ENCODE data around the gene YWHAE. TPM values are rescaled to one million over a fixed set of nuclear protein-coding genes. Genes with fewer than 3 reads are reported as not detected.
"Not testable (repeated sequence)": the region's sequence is repeated elsewhere in the genome, so short reads cannot be mapped to it uniquely, and the experiment has no call there.

Gene YWHAE
- total RNA-seq, 2 experiments from 2014 or later, result 116 to 133 TPM

DNA sequence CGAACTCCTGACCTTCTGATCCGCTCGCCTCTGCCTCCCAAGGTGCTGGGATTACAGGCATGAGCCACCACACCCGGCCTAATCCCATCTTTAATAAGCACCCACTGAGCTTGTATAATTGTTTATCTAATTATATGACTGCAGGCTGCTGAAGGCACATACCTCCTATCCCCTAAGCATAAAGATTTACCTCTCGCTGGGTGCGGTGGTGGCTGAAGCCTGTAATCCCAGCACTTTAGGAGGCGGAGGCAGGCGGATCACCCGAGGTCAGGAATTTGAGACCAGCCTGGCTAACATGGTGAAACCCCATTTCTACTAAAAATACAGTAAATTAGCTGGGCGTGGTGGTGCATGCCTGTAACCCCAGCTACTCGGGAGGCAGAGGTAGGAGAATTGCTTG, 20.1 kb upstream of the YWHAE start:
- Mint-ChIP-seq H3K36me3 (ENCODE audit: low read depth) (peaks cover 36% of the 10 kb centered on the region), H3K27me3 (no peaks in the 10 kb centered on the region), H3K4me3 (no peak overlapping the region), H3K9me3 (no peaks in the 10 kb centered on the region), H3K27ac (no peak overlapping the region), H3K4me1 (ENCODE audit: low read depth) (no peaks in the 10 kb centered on the region)
- CTCF ChIA-PET, result no interaction called here
- no peaks in the 10 kb centered on the region for H3K9me3 ChIP-seq (ENCODE audit: control insufficient read depth in 1 of 2, insufficient read depth in 1 of 2, low read length in 2 of 2)
- ATAC-seq (ENCODE audit: poor library complexity), result no peak
- TF ChIP-seq, protein P1, sequence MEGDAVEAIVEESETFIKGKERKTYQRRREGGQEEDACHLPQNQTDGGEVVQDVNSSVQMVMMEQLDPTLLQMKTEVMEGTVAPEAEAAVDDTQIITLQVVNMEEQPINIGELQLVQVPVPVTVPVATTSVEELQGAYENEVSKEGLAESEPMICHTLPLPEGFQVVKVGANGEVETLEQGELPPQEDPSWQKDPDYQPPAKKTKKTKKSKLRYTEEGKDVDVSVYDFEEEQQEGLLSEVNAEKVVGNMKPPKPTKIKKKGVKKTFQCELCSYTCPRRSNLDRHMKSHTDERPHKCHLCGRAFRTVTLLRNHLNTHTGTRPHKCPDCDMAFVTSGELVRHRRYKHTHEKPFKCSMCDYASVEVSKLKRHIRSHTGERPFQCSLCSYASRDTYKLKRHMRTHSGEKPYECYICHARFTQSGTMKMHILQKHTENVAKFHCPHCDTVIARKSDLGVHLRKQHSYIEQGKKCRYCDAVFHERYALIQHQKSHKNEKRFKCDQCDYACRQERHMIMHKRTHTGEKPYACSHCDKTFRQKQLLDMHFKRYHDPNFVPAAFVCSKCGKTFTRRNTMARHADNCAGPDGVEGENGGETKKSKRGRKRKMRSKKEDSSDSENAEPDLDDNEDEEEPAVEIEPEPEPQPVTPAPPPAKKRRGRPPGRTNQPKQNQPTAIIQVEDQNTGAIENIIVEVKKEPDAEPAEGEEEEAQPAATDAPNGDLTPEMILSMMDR (IDR thresholded peaks at IDR 0.05), result no peak
- no peaks in the 10 kb centered on the region for H3K4me1 ChIP-seq (ENCODE audit: insufficient read depth, low read length)
- peaks cover 33% of the 10 kb centered on the region for H3K36me3 ChIP-seq (ENCODE audit: insufficient read depth, low read length)
- H3K27ac ChIP-seq (ENCODE audit: low read depth in 1 of 2, low read length in 2 of 2), result no peak overlapping the region
- POLR2A ChIA-PET, result no interaction called here
- intact Hi-C loops (cut with DNase I, micrococcal nuclease), result no loop called here
- no peak for DNase-seq
- no peaks in the 10 kb centered on the region for H3K27me3 ChIP-seq (ENCODE audit: control insufficient read depth in 1 of 2, insufficient read depth in 2 of 2, low read length in 2 of 2)
- no peak overlapping the region for H3K4me3 ChIP-seq (ENCODE audit: low read length)

DNA sequence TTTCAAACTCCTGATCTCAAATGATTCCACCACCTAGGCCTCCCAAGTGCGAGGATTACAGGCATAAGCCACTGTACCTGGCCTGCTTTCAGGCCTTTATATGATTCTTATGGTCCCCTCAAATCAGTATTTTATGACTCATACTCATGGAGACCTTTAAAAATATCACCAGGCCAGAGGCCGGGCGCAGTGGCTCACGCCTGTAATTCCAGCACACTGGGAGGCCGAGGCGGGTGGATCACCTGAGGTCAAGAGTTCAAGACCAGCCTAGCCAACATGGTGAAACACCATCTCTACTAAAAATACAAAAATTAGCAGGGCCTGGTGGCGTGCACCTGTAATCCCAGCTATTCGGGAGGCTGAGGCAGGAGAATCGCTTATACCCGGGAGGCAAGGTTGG, 18.5 kb upstream of the YWHAE start:
- H3K4me1 ChIP-seq (ENCODE audit: insufficient read depth, low read length); POLR2A ChIA-PET; H3K27ac ChIP-seq (ENCODE audit: low read depth in 1 of 2, low read length in 2 of 2); H3K27me3 ChIP-seq (ENCODE audit: control insufficient read depth in 1 of 2, insufficient read depth in 2 of 2, low read length in 2 of 2); H3K27ac Mint-ChIP-seq; H3K4me3 Mint-ChIP-seq; CTCF ChIA-PET; H3K9me3 Mint-ChIP-seq; H3K4me1 Mint-ChIP-seq (ENCODE audit: low read depth); DNase-seq; H3K4me3 ChIP-seq (ENCODE audit: low read length); ATAC-seq (ENCODE audit: poor library complexity); H3K27me3 Mint-ChIP-seq; H3K9me3 ChIP-seq (ENCODE audit: control insufficient read depth in 1 of 2, insufficient read depth in 1 of 2, low read length in 2 of 2); intact Hi-C loops (cut with DNase I, micrococcal nuclease): not testable (repeated sequence)
- H3K36me3 Mint-ChIP-seq (ENCODE audit: low read depth), result peaks cover 29% of the 10 kb centered on the region
- H3K36me3 ChIP-seq (ENCODE audit: insufficient read depth, low read length), result peaks cover 24% of the 10 kb centered on the region

DNA sequence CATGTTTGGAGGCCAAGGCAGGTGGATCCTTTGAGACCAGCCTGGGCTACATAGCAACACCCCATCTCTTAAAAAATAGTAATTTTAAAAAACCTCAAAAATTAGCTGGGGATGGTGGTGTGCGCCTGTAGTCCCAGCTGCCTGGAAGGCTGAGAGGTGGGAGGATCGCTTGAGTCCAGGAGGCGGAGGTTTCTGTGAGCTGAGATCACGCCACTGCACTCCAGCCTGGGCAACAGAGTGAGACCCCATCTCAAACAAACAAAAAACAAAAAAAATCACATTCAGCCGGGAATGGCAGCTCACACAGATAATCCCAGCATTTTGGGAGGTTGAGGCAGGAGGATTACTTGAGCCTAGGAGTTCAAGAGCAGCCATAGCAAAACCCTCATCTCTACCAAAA, 16.4 kb upstream of the YWHAE start:
- no peak overlapping the region for H3K27ac Mint-ChIP-seq
- POLR2A ChIA-PET, result no interaction called here
- TF ChIP-seq, protein P1 (IDR thresholded peaks at IDR 0.05), result no peak

DNA sequence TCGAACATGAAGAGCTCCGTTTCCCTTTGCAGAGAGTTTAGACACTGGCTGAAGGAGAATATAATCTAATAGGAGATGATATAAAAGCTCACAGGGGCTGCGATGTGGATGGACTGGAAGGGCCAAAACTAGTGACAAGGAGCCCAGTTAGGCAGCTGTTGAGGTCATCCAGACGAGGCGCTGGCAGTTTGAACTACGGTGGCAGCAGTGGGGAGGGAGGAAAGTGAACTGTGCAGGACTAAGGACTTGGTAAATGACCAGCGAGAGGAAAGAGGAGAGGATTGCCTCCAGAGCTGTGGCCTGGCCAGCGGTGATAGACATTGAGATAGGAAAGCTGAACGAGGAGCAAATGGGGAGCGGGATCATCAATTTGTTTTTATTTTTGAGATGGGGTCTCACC, 14.6 kb upstream of the YWHAE start:
- intact Hi-C loops (cut with DNase I, micrococcal nuclease), result no loop called here
- POLR2A ChIA-PET, result interaction anchor here (0.6 kb wide), 1 partner anchor 24 kb away, joined by 4 read pairs; no protein-coding TSS in a partner anchor

More for the DNA sequence above, 16.4 kb upstream of the YWHAE start:
- H3K9me3 Mint-ChIP-seq, result no peaks in the 10 kb centered on the region
- H3K4me3 Mint-ChIP-seq, result no peak overlapping the region
- H3K27ac ChIP-seq (ENCODE audit: low read depth in 1 of 2, low read length in 2 of 2), result no peak overlapping the region
- intact Hi-C loops (cut with DNase I, micrococcal nuclease), result no loop called here
- peaks cover 12% of the 10 kb centered on the region for H3K36me3 ChIP-seq (ENCODE audit: insufficient read depth, low read length)
- CTCF ChIA-PET, result interaction anchor here (0.7 kb wide), 1 partner anchor 55 kb away, joined by 3 read pairs; no protein-coding TSS in a partner anchor
- no peaks in the 10 kb centered on the region for H3K9me3 ChIP-seq (ENCODE audit: control insufficient read depth in 1 of 2, insufficient read depth in 1 of 2, low read length in 2 of 2)
- ATAC-seq (ENCODE audit: poor library complexity), result no peak
- no peak overlapping the region for H3K4me3 ChIP-seq (ENCODE audit: low read length)
- H3K27me3 ChIP-seq (ENCODE audit: control insufficient read depth in 1 of 2, insufficient read depth in 2 of 2, low read length in 2 of 2), result no peaks in the 10 kb centered on the region
- DNase-seq, result no peak
- H3K27me3 Mint-ChIP-seq, result no peaks in the 10 kb centered on the region
- H3K4me1 Mint-ChIP-seq (ENCODE audit: low read depth), result no peaks in the 10 kb centered on the region
- peaks cover 8% of the 10 kb centered on the region for H3K36me3 Mint-ChIP-seq (ENCODE audit: low read depth)
- no peaks in the 10 kb centered on the region for H3K4me1 ChIP-seq (ENCODE audit: insufficient read depth, low read length)

More for the DNA sequence above, 14.6 kb upstream of the YWHAE start:
- no peak overlapping the region for H3K4me3 Mint-ChIP-seq
- no peak overlapping the region for H3K4me3 ChIP-seq (ENCODE audit: low read length)
- no peaks in the 10 kb centered on the region for H3K27me3 Mint-ChIP-seq
- TF ChIP-seq, protein P1 (IDR thresholded peaks at IDR 0.05), result no peak
- CTCF ChIA-PET, result interaction anchor here (0.6 kb wide), 1 partner anchor 870 kb away, joined by 3 read pairs; no protein-coding TSS in a partner anchor
- no peaks in the 10 kb centered on the region for H3K9me3 ChIP-seq (ENCODE audit: control insufficient read depth in 1 of 2, insufficient read depth in 1 of 2, low read length in 2 of 2)
- no peaks in the 10 kb centered on the region for H3K4me1 Mint-ChIP-seq (ENCODE audit: low read depth)
- no peaks in the 10 kb centered on the region for H3K4me1 ChIP-seq (ENCODE audit: insufficient read depth, low read length)
- H3K27ac ChIP-seq (ENCODE audit: low read depth in 1 of 2, low read length in 2 of 2), result no peak overlapping the region
- DNase-seq, result no peak
- no peak for ATAC-seq (ENCODE audit: poor library complexity)
- H3K27me3 ChIP-seq (ENCODE audit: control insufficient read depth in 1 of 2, insufficient read depth in 2 of 2, low read length in 2 of 2), result no peaks in the 10 kb centered on the region
- H3K9me3 Mint-ChIP-seq, result no peaks in the 10 kb centered on the region
- H3K27ac Mint-ChIP-seq, result no peak overlapping the region
- H3K36me3 Mint-ChIP-seq (ENCODE audit: low read depth), result no peaks in the 10 kb centered on the region
- H3K36me3 ChIP-seq (ENCODE audit: insufficient read depth, low read length), result no peaks in the 10 kb centered on the region

Measured in CD4-positive, alpha-beta T cell (primary cell).